GM23338 (cell line): Measurements from ENCODE around the gene TXNL1.

Experiments used
- CREB1 ChIP-seq: fragments of 250-450 bp; sonication (Bioruptor Pico); IDR thresholded peaks from 2 replicates; pipeline ENCODE4 v1.5.0; 2020; ENCODE audit warnings: low read depth, mild to moderate bottlenecking, moderate library complexity
- CTCF ChIP-seq, 2 experiments: fragments of 200-600 bp in 1 of 2; sonication (generic) in 1 of 2; conservative IDR thresholded peaks; 2 replicates each; pipeline versions ENCODE4 v1.5.1 to v1.6.1; 2016 to 2017; ENCODE audit warnings: antibody characterized with exemption in 2 of 2, low read depth in 2 of 2, mild to moderate bottlenecking in 2 of 2, moderate library complexity in 1 of 2
- ETS1 ChIP-seq: IDR thresholded peaks from 2 replicates; pipeline ENCODE4 v1.6.1; 2016; ENCODE audit warnings: antibody characterized with exemption
- EZH2 ChIP-seq: fragments of 200-600 bp; sonication (generic); IDR thresholded peaks from one replicate; pipeline ENCODE4 v1.8.0; 2017; ENCODE audit warnings: antibody characterized with exemption, mild to moderate bottlenecking, low read depth; ENCODE audit not compliant: unreplicated experiment
- EZH2phosphoT487 ChIP-seq: fragments of 200-600 bp; sonication (generic); IDR thresholded peaks from one replicate; pipeline ENCODE4 v1.8.1; 2018; ENCODE audit warnings: antibody characterized with exemption; ENCODE audit not compliant: unreplicated experiment
- JUNB ChIP-seq: IDR thresholded peaks from one replicate; pipeline ENCODE4 v1.6.1; 2016; ENCODE audit warnings: antibody characterized with exemption; ENCODE audit not compliant: unreplicated experiment
- POLR2AphosphoS5 ChIP-seq: IDR thresholded peaks from 2 replicates; pipeline ENCODE4 v1.6.1; 2016; ENCODE audit warnings: antibody characterized with exemption, low read depth
- REST ChIP-seq: IDR thresholded peaks from one replicate; pipeline ENCODE4 v1.6.1; 2018; ENCODE audit warnings: antibody characterized with exemption; ENCODE audit not compliant: unreplicated experiment
- STAT1 ChIP-seq: IDR thresholded peaks from one replicate; pipeline ENCODE4 v1.6.1; 2016; ENCODE audit warnings: antibody characterized with exemption; ENCODE audit not compliant: unreplicated experiment
- ZNF114 ChIP-seq: fragments of 250-450 bp; sonication (Bioruptor Pico); IDR thresholded peaks from 2 replicates; pipeline ENCODE4 v1.5.0; 2020; ENCODE audit warnings: mild to moderate bottlenecking, moderate library complexity
- ZNF331 ChIP-seq: fragments of 250-450 bp; sonication (Bioruptor Pico); IDR thresholded peaks from 2 replicates; pipeline ENCODE4 v1.5.0; 2020; ENCODE audit warnings: low read depth, mild to moderate bottlenecking, moderate library complexity
- ZNF462 ChIP-seq: fragments of 250-450 bp; sonication (Bioruptor Pico); IDR thresholded peaks from 2 replicates; pipeline ENCODE4 v1.5.0; 2020; ENCODE audit warnings: mild to moderate bottlenecking, moderate library complexity

- TF ChIP-seq CTCF (conservative IDR thresholded peaks at IDR 0.05; ENCODE audit: low read depth in 2 of 2) (no peak), POLR2AphosphoS5 (no peak), CREB1 (no peak), EZH2phosphoT487 (no peak), EZH2 (no peak), ETS1 (no peak), ZNF462 (CRISPR knock-in tag) (no peak), STAT1 (no peak), REST (no peak), JUNB (no peak), ZNF331 (CRISPR knock-in tag) (no peak), ZNF114 (CRISPR knock-in tag) (no peak)
These were observed 77.4 kb downstream of the TXNL1 start for GRCh38 chr18:56560992-56561391.
